ENCODE data around the gene CCDC170.

DNA sequence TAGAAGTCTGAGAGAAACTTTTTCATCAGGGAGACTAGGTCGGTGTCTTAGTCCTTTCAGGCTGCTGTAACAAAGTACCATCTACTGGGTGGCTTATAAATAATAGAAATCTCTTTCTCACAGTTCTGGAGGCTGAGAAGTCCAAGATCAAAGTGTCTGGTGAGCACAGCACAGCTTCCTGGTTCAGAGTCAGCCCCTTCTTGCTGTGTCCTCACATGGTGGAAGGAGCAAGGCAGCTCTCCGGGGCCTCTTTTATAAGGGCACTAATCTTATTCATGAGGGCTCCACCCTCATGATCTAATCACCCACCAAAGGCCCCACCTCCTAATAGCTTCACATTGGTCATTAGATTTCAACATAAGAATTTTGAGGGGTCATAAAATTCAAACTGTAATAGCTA lies 122.8 kb downstream of the CCDC170 start:
- no peak for TF ChIP-seq POLR2A (IDR thresholded peaks at IDR 0.05; ENCODE audit: low read length)
- TF ChIP-seq GATA1 (IDR thresholded peaks at IDR 0.05; ENCODE audit: low read depth, low read length): no peak
